Measurements from ENCODE around the gene FOLR3. TPM values are rescaled to one million over a fixed set of nuclear protein-coding genes. Genes with fewer than 3 reads are reported as not detected.
"Not testable (repeated sequence)": the region's sequence is repeated elsewhere in the genome, so short reads cannot be mapped to it uniquely, and the experiment has no call there.

FOLR3 gene
- not detected in 2 replicates for total RNA-seq (2014; rRNA removed; shearing (Covaris generic); ENCODE audit: low replicate concordance)

DNA sequence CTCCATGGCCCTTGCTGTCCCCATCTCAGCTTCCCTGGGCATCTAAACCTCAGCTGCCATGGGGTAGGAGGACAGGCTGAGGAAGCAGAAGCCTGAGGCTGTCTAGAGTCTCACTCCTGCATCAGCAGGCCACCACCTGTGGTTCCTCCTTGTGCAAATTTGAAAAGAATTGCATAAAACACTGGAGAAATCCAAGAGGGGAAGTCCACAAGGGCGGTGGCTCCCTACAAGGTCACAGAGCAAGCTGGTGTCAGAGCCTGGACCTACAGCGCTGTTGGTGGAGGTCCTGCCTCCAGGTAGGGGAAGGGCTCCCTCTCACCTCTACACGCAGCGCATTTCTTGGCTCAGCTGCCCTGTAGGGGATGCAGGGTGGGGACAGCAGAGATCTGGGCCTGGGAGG, at the start of gene FOLR3:
Gene FOLR3 (plus strand): TSS at position 253 of the 400 bp plus-strand sequence. CDS start 228 bp downstream, outside the sequence.
- in situ Hi-C loops (cut with HindIII; ENCODE audit: low pct_unique_long_range_greater_than_20kb, low sequenced_read_pairs); DNase-seq (ENCODE audit: low read depth): not testable (repeated sequence)

DNA sequence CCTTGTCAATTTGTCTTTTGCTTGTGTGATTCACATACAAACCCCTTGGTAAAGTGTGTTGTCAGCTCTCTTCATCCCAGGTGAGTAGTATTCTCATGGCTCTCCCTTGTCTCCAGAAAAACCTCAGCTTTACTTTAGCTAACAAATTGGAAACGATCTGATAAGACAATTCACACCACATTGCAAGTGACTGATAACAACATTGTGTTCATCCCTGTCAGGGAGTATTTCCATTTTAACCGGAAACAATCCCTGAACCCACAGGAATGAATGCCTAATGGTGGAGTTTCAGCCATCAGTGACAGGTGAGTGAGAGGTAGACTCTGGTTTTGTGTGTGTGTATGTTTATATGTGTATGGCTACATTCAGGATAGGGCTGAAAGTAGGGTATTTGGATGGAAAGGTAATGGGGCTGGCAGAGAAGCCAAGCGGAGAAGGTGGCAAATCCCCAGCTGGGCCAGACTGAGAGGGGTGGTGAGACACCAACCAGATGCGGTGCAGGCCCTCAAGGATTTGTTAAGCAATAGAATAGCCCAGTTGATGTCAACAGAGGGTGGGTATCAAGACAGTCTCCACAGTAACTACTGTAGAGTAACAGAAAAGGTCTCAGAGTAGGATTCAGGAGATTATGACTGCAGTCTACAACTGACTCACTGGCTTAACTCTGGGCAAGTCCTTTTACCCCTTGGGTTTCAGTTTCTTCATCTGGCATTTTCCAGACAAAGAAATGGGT, 47.3 kb upstream of the FOLR3 start:
- in situ Hi-C loops (cut with HindIII; ENCODE audit: low pct_unique_long_range_greater_than_20kb, low sequenced_read_pairs): no loop called here

DNA sequence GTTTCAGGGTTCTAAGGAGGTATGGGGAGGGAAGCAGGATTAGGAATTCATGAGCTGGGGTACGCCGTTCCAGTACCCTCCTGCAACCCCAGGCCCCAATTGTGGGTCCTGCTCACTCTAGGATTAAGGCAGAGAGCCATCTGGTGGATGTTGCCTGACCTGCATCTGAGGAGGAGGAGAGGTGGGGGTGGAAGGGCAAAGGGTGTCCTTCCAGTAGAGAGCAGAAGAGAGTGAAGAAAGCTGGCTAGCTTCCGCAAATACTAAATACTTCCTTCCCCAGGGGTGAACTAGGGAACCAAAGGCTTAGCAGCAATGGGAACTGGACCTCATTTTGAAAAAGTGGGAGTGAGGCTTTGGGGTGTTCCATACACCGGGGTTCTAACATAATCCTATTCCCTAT, 44.2 kb upstream of the FOLR3 start:
- in situ Hi-C loops (cut with HindIII; ENCODE audit: low pct_unique_long_range_greater_than_20kb, low sequenced_read_pairs): no loop called here
- peak; percentile 59 for DNase-seq (ENCODE audit: low read depth)

More for the DNA sequence above, 47.3 kb upstream of the FOLR3 start:
- DNase-seq (ENCODE audit: low read depth): no peak

DNA sequence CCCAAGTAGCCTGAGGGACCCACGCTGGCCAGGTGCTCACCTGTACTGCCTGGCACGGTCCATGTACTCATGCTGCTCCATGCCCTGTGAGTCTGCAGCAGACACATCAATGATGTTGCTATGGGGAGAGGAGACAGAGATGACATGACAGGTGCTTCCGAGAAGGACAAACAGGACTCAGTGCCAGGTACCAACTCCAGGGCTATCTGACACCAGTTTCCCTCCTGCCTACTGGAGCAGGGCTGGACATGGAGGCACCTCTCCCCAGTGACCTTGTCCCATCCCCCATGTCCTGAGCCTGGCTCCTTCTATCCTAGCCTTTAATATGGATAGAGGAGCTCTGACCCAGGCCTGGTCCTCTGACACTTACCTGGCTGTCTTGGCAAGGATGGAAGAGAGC, 36.8 kb upstream of the FOLR3 start:
- in situ Hi-C loops (cut with HindIII; ENCODE audit: low pct_unique_long_range_greater_than_20kb, low sequenced_read_pairs): no loop called here
- DNase-seq (ENCODE audit: low read depth): no peak

DNA sequence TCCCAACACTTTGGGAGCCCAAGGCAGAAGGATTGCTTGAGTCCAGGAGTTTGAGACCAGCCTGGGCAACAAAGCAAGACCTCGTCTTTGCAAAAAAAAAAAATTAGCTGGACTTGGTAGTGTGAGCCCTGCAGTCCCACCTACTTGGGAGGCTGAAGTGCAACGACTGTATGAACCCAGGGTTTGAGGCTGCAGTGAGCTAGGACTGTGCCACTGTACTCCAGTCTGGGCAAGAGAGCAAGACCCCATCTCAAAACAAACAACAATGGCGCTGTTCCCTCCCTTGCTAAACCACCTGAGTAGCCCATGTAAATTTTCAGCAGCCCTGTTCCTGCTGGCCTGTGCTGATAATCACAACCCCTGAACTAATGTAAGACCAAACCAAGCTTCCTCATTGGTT, 35.5 kb upstream of the FOLR3 start:
- in situ Hi-C loops (cut with HindIII; ENCODE audit: low pct_unique_long_range_greater_than_20kb, low sequenced_read_pairs): no loop called here
- DNase-seq (ENCODE audit: low read depth): no peak

DNA sequence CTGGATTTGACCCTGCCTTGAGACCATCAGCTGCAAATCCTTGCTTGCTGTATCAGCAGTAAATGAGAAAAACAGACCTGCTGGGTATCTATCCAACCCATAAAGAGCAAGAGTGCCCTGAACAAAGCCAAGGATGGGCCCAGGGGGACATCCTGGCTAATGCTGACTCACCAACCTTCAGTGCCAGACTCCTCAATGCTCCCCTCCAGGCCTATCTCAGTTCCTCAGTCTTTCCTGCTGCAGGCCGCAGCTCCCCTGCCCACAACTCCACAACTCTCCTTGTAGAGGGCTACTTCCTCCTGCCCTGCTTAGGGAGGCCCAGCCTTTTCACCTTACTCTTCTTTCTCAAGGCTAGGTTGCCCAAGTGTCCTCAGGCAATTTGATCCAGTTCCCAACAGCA, 35.1 kb upstream of the FOLR3 start:
- in situ Hi-C loops (cut with HindIII; ENCODE audit: low pct_unique_long_range_greater_than_20kb, low sequenced_read_pairs): no loop called here
- DNase-seq (ENCODE audit: low read depth): no peak

DNA sequence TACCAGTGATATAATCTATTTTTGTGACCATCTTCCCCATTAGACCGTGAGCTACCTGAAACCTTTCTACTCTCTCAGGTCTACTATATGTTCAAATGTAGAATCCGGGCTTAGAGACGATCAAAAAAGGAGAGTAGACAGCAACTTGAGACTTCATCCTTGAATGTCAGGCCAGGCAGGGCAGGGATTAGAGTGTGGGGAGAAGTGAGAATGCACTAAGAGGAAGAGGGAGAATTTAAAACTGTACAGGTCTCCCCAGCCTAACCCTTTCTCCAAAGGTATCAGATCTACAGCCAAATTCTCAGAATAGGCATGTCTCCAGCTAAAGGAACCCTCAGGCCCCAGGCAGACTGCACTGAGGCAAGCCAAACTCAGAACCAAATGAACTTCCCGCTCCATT, 33.4 kb upstream of the FOLR3 start:
- DNase-seq (ENCODE audit: low read depth): no peak

DNA sequence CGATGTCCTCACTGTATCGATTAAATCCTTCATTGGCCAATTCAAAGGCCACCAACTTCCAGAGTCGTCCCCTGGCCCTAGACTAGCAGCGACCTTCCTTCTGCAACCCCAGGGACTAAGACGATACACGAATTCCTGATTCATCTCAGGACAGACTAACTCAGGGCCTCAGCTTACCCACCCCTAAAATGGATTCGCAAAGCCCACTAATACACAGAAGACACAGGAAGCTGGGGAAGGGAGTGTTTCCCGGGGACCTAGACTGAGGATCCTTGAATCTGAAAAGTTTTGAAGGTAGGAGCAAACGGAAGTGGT, 32.9 kb upstream of the FOLR3 start:
- in situ Hi-C loops (cut with HindIII; ENCODE audit: low pct_unique_long_range_greater_than_20kb, low sequenced_read_pairs): no loop called here
- no peak for DNase-seq (ENCODE audit: low read depth)

More for the DNA sequence above, 33.4 kb upstream of the FOLR3 start:
- in situ Hi-C loops (cut with HindIII; ENCODE audit: low pct_unique_long_range_greater_than_20kb, low sequenced_read_pairs): no loop called here

DNA sequence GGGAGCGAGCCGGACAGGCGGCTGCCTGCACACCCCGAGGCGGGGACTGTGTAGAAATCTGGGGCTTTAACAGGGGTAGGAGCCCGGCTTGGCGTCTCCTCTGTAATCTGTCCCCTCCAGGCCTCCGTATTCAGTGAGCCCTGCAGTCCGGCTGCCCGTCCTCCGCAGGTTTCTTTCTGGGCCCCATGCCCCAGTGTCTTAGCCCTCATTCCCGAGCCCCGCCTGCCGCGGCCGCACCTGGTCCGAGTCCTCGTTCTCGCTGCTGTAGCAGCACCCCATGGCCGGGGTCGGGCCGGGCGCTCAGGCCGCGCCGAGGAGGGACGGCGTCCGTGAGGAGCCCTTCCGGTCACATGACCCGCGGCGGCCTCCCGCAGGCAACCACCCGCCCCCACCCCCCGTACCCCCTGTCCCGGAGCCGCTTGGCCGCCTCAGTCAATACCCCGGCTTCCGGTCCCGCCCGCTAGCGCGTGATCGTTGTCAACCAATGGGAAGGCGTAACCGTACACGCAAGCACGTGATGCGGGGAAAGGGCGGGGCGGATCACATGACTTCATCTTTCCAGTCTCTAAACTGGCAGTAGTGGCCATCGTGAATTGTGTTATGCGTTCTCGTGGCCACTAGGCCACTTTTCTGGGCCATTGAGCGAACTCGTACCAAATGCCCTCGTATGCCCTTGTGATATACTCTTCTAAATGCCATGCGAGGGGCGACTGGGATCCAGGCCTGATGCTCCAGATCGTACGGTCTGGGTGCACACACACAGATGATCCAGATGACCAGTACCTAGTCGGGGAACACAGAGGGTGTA, 32.4 kb upstream of the FOLR3 start, which contains the start of gene LAMTOR1:
Gene LAMTOR1 (minus strand): TSS at position 352 of the 808 bp plus-strand sequence. CDS start 73 bp downstream, at position 279.
- DNase-seq (ENCODE audit: low read depth): peak; percentile 91
- in situ Hi-C loops (cut with HindIII; ENCODE audit: low pct_unique_long_range_greater_than_20kb, low sequenced_read_pairs): no loop called here

DNA sequence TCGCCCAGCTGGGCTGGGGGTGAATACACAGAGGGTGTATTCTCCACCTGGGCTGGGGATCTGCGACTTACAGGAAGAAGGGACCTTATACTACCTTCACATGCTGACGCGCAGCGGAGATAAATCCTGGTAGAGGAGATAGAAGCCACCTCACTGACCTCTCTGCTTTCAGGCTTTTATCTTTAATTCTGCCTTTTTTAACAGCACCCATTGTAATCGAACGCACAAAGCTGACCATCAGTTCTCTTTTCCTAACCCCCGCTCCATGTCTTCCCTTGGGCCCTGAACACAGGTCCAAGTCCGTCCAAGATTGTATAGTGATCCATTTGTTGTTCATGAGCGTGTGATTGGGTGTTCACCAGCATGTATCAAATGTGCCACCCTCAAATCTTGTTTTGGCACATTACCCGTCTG, 31.8 kb upstream of the FOLR3 start:
- in situ Hi-C loops (cut with HindIII; ENCODE audit: low pct_unique_long_range_greater_than_20kb, low sequenced_read_pairs): no loop called here
- DNase-seq (ENCODE audit: low read depth): no peak

DNA sequence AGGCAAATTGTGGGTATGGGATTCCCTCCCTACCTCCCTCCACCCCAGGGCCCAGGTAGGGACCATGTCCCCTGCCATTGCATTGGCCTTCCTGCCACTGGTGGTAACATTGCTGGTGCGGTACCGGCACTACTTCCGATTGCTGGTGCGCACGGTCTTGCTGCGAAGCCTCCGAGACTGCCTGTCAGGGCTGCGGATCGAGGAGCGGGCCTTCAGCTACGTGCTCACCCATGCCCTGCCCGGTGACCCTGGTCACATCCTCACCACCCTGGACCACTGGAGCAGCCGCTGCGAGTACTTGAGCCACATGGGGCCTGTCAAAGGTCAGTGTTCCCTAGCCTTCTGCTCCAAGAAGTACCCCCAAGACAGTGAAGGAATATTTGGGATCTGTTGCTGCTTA, 29.6 kb upstream of the FOLR3 start, which contains the start of gene TOMT:
Gene TOMT (plus strand): TSS at position 37 of the 400 bp plus-strand sequence. CDS start 28 bp downstream, at position 65.
- in situ Hi-C loops (cut with HindIII; ENCODE audit: low pct_unique_long_range_greater_than_20kb, low sequenced_read_pairs): no loop called here
- no peak for DNase-seq (ENCODE audit: low read depth)

DNA sequence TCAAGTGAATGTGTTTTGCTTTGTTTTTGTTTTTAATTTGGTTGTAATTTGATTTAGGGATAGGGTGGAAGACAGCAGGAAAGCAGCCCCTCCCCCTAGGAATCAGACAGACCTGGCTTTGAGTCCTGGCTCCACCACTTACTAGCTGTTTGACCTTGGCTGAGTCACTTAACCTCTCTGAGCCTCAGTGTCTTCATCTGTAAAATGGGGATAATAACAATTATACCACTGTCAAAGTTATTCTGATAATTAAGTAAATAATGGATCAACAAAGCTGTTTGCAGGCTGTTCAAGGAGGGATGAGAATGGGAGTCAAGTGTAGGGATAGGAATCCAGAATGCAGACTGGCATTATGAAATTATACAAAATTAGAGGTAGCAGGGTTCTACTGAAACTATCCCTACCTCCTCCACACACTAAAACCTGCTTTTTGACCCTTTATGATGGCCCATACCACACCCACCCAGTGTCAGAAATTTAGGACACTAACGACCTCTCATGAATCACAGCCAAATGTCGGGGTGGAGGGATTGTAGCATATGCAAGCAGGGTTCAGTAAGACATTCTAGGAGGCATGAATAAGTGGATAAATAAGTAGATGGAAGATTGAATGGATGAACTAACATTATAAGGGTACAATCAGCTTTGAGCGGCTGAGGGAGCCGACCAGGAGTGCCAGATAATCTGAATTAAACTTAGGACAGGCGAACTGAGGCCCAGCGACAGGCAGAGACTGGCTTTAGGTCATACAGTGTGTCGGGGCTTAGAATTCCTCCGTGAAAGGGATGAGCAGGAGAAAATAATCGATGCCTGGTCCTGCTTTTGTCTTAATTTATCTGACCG, 24.0 kb upstream of the FOLR3 start:
- no peak for DNase-seq (ENCODE audit: low read depth)
- in situ Hi-C loops (cut with HindIII; ENCODE audit: low pct_unique_long_range_greater_than_20kb, low sequenced_read_pairs): no loop called here

DNA sequence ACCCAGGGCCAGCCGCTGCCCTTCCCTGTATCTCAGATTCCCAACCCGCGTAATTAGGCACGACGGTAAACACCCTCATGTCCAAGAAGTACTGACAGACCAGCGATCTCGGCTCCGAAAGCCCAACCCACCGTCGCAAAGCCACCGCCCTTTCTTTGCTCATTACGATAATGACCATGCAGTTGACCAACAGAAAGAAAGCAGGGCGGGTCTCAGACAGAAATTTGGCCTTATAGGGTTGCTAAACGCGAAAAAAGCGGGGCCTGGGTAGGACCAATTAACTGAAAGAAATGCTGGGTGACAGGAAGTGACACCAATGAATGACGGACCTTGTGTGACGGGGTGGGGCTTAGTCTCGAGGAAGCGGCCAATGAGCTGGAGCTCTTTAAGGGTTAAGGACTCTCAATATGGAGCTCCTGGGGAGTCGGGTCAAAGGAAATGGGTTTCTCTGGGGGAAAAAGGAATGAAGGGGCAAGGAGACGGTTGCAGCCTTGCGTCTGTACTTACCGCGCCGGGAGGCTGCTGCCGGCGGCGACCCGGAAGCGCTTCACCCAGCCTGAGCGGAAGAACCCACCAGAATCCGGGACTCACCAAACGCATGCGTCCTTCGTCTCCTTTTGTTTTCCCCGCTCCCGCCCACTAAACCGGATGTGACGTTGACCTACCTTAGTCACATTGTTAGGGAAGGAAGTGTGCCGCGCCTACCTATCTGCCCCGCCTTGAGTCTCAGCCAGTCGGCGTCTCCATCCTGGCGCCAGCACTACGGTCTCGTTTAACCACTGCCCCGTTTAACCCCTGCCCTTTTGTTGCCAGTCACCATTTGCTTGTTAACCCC, 23.2 kb upstream of the FOLR3 start, which contains the start of gene ANAPC15:
Gene ANAPC15 (minus strand): TSS at position 553 of the 835 bp plus-strand sequence. CDS start 1,419 bp downstream, outside the sequence.
- DNase-seq (ENCODE audit: low read depth): peak; percentile 98
- in situ Hi-C loops (cut with HindIII; ENCODE audit: low pct_unique_long_range_greater_than_20kb, low sequenced_read_pairs): no loop called here

DNA sequence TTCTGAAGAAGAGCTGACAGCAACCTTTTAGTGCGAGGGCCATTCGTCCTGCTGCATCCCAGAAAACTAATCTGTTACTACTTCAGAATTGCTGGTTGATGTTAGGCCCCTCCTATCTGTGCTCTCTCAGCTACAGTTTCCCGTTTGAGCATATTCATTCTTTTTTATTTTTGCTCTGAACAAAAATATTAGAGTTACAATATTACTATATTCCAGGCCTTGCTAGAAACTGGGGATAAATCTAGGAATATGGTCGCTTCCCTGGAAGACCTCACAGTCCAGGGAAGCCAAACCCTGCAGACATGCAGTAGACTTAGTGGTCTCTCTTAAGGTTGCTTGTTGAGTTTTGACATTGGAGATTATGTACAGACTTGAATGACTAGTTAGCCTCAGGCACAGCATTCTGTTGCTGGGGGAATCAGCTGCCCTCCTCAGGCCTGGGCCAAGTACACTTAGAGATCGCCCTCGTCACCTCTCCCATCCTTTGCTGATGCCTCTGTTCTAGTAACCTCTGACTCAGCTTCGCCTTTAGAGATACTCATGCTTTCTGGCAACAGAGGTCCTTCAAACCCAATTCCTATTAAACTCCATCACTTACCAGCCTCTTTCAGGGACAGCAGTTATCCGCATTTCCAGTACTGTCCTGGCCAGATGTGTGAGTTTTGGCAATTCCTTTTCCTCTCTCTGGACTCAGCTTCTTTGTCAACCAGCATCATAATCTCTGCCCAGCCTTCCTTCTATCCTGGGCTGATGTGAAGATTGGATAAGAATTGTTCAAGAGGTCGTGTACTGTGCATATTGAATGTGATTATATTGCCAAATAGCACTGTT, 22.3 kb upstream of the FOLR3 start:
- no peak for DNase-seq (ENCODE audit: low read depth)
- in situ Hi-C loops (cut with HindIII; ENCODE audit: low pct_unique_long_range_greater_than_20kb, low sequenced_read_pairs): no loop called here

DNA sequence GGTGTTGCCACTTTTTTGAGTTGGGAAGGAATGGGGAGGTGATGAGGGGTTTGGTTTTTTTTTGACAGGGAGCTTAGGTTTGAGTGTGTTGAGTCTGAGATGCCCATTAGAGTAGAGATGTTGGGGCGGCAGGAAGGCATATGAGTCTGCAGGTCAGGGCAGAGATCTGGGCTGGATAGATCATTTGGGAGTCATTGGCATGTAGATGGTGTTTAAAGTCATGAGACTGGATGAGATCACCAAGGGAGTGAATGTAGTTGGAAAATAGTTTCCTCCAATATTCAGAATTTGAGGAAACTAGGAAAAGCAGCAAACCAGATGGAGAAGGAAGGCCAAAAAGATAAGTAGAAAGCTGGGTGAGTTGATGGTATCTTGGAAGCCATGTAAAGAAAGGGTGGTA, 21.0 kb upstream of the FOLR3 start:
- DNase-seq (ENCODE audit: low read depth): no peak
- in situ Hi-C loops (cut with HindIII; ENCODE audit: low pct_unique_long_range_greater_than_20kb, low sequenced_read_pairs): no loop called here

DNA sequence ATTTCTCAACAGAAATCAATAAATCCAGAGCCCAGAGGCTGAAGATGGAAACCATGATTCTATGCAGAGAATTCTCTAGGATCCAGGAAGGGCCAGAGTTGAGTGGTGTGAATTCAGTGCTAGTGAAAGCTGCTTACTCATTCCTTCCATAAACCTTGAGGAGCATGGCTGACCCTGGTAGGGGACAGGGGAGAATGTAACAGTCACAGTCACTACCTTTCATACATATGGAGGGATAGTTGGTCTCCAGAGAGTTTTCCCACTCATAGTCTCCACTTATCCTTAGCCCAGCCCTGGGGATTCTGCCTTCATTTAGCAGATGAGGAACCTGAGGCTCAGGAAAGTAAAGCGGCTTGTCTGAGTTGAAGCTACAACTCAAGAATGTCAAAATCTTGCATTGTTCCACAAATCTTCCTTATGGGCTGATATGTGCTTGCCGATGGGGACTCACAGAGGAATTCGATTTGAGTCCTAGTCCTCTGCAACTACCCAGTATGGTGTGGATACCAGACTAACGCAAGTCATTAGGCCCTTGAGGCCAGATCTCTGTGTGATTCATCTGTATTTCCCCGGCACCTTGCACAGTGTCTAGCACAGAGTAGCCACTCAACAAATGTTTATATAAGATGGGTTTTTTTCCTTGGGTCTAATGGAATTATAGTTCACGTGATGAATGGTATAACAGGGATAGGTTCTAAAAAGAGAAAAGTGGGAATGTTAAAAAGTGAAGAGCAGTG, 19.3 kb upstream of the FOLR3 start:
- in situ Hi-C loops (cut with HindIII; ENCODE audit: low pct_unique_long_range_greater_than_20kb, low sequenced_read_pairs): no loop called here
- DNase-seq (ENCODE audit: low read depth): no peak

All from Caki2 (cell line).